ENCODE measurements around the gene CHRNB4.

Gene CHRNB4

GRCh38 chr15:78619022-78619950 lies 21.7 kb downstream of the CHRNB4 start:
- no peaks in the 10 kb centered on the region for H3K36me3 ChIP-seq (ENCODE audit: control insufficient read depth, insufficient read depth, low read length)
- no peak for DNase-seq (ENCODE audit: extremely low read depth, insufficient read length)
- no peaks in the 10 kb centered on the region; the same call in none of the 2 replicates for H3K27me3 ChIP-seq (replicated peaks; ENCODE audit: control insufficient read depth, insufficient read depth, low read length)
- H3K4me3 ChIP-seq (replicated peaks; ENCODE audit: low read depth, low read length), result no peak overlapping the region
- no peak for TF ChIP-seq CTCF (IDR thresholded peaks at IDR 0.05; ENCODE audit: insufficient read depth, low read length, poor library complexity, severe bottlenecking)

- peak; percentile 74 for TF ChIP-seq CTCF (IDR thresholded peaks at IDR 0.05; ENCODE audit: insufficient read depth, low read length, poor library complexity, severe bottlenecking)
- Histone ChIP-seq H3K4me3 (replicated peaks; ENCODE audit: low read depth, low read length) (no peak overlapping the region), H3K36me3 (ENCODE audit: control insufficient read depth, insufficient read depth, low read length) (no peaks in the 10 kb centered on the region), H3K27me3 (replicated peaks; ENCODE audit: control insufficient read depth, insufficient read depth, low read length) (no peaks in the 10 kb centered on the region; the same call in none of the 2 replicates)
- DNase-seq (ENCODE audit: extremely low read depth, insufficient read length), result peak; percentile 48
Observed at GRCh38 chr15:78618490-78618934, 22.5 kb downstream of the CHRNB4 start.

- no peak for DNase-seq (ENCODE audit: extremely low read depth, insufficient read length)
Observed at GRCh38 chr15:78618064-78618463, 22.9 kb downstream of the CHRNB4 start.

GRCh38 chr15:78617516-78617915 lies 23.5 kb downstream of the CHRNB4 start:
- no peaks in the 10 kb centered on the region; the same call in none of the 2 replicates for H3K27me3 ChIP-seq (replicated peaks; ENCODE audit: control insufficient read depth, insufficient read depth, low read length)
- no peak overlapping the region for H3K4me3 ChIP-seq (replicated peaks; ENCODE audit: low read depth, low read length)
- H3K36me3 ChIP-seq (ENCODE audit: control insufficient read depth, insufficient read depth, low read length), result no peaks in the 10 kb centered on the region
- no peak for DNase-seq (ENCODE audit: extremely low read depth, insufficient read length)
- TF ChIP-seq CTCF (IDR thresholded peaks at IDR 0.05; ENCODE audit: insufficient read depth, low read length, poor library complexity, severe bottlenecking), result no peak

More at GRCh38 chr15:78618064-78618463, 22.9 kb downstream of the CHRNB4 start:
- H3K4me3 ChIP-seq (replicated peaks; ENCODE audit: low read depth, low read length), result no peak overlapping the region
- H3K36me3 ChIP-seq (ENCODE audit: control insufficient read depth, insufficient read depth, low read length), result no peaks in the 10 kb centered on the region
- no peak for TF ChIP-seq CTCF (IDR thresholded peaks at IDR 0.05; ENCODE audit: insufficient read depth, low read length, poor library complexity, severe bottlenecking)
- no peaks in the 10 kb centered on the region; the same call in none of the 2 replicates for H3K27me3 ChIP-seq (replicated peaks; ENCODE audit: control insufficient read depth, insufficient read depth, low read length)

GRCh38 chr15:78617076-78617475 lies 23.9 kb downstream of the CHRNB4 start:
- H3K27me3 ChIP-seq (replicated peaks; ENCODE audit: control insufficient read depth, insufficient read depth, low read length), result no peaks in the 10 kb centered on the region; the same call in none of the 2 replicates
- H3K4me3 ChIP-seq (replicated peaks; ENCODE audit: low read depth, low read length), result no peak overlapping the region
- no peak for DNase-seq (ENCODE audit: extremely low read depth, insufficient read length)
- TF ChIP-seq CTCF (IDR thresholded peaks at IDR 0.05; ENCODE audit: insufficient read depth, low read length, poor library complexity, severe bottlenecking), result no peak
- H3K36me3 ChIP-seq (ENCODE audit: control insufficient read depth, insufficient read depth, low read length), result no peaks in the 10 kb centered on the region
